ENCODE results near the gene RASSF3.

DNA sequence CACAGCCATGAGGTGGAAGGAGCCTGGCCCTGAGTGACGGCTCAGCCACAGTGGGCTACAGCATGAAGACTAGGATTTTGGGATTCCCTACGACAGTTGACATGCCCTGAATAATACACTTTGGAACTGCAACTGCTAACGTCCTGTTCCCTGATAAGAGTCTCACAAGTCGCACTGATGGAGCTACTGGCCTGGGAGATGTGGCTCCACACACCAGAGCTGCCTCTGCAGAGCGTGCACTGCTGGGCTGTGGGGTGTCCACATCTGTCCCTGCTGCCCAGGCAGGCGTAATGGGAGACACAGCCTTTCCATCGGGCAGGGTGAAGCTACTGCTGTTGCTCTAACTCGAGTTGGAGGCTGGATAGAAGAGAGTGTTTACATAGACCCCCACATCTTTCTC, 42.7 kb upstream of the RASSF3 start:
- TF ChIP-seq TCF4 (CRISPR knock-in tag; IDR thresholded peaks at IDR 0.05; ENCODE audit: borderline replicate concordance), result no peak
- TF ChIP-seq, protein P1, sequence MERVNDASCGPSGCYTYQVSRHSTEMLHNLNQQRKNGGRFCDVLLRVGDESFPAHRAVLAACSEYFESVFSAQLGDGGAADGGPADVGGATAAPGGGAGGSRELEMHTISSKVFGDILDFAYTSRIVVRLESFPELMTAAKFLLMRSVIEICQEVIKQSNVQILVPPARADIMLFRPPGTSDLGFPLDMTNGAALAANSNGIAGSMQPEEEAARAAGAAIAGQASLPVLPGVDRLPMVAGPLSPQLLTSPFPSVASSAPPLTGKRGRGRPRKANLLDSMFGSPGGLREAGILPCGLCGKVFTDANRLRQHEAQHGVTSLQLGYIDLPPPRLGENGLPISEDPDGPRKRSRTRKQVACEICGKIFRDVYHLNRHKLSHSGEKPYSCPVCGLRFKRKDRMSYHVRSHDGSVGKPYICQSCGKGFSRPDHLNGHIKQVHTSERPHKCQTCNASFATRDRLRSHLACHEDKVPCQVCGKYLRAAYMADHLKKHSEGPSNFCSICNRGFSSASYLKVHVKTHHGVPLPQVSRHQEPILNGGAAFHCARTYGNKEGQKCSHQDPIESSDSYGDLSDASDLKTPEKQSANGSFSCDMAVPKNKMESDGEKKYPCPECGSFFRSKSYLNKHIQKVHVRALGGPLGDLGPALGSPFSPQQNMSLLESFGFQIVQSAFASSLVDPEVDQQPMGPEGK (CRISPR knock-in tag; IDR thresholded peaks at IDR 0.05; ENCODE audit: borderline replicate concordance), result no peak
- TF ChIP-seq GLIS3 (CRISPR knock-in tag; IDR thresholded peaks at IDR 0.05), result no peak
- TF ChIP-seq ISL1 (CRISPR knock-in tag; IDR thresholded peaks at IDR 0.05), result no peak
- TF ChIP-seq, protein P2, sequence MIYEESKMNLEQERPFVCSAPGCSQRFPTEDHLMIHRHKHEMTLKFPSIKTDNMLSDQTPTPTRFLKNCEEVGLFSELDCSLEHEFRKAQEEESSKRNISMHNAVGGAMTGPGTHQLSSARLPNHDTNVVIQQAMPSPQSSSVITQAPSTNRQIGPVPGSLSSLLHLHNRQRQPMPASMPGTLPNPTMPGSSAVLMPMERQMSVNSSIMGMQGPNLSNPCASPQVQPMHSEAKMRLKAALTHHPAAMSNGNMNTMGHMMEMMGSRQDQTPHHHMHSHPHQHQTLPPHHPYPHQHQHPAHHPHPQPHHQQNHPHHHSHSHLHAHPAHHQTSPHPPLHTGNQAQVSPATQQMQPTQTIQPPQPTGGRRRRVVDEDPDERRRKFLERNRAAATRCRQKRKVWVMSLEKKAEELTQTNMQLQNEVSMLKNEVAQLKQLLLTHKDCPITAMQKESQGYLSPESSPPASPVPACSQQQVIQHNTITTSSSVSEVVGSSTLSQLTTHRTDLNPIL (CRISPR knock-in tag; IDR thresholded peaks at IDR 0.05; ENCODE audit: low read depth), result no peak
- TF ChIP-seq PPARA (CRISPR knock-in tag; IDR thresholded peaks at IDR 0.05; ENCODE audit: borderline replicate concordance), result no peak
- TF ChIP-seq, protein P3, sequence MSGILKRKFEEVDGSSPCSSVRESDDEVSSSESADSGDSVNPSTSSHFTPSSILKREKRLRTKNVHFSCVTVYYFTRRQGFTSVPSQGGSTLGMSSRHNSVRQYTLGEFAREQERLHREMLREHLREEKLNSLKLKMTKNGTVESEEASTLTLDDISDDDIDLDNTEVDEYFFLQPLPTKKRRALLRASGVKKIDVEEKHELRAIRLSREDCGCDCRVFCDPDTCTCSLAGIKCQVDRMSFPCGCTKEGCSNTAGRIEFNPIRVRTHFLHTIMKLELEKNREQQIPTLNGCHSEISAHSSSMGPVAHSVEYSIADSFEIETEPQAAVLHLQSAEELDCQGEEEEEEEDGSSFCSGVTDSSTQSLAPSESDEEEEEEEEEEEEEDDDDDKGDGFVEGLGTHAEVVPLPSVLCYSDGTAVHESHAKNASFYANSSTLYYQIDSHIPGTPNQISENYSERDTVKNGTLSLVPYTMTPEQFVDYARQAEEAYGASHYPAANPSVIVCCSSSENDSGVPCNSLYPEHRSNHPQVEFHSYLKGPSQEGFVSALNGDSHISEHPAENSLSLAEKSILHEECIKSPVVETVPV (CRISPR knock-in tag; IDR thresholded peaks at IDR 0.05), result no peak
- no peak for TF ChIP-seq RARB (CRISPR knock-in tag; IDR thresholded peaks at IDR 0.05)
- TF ChIP-seq, protein P4, sequence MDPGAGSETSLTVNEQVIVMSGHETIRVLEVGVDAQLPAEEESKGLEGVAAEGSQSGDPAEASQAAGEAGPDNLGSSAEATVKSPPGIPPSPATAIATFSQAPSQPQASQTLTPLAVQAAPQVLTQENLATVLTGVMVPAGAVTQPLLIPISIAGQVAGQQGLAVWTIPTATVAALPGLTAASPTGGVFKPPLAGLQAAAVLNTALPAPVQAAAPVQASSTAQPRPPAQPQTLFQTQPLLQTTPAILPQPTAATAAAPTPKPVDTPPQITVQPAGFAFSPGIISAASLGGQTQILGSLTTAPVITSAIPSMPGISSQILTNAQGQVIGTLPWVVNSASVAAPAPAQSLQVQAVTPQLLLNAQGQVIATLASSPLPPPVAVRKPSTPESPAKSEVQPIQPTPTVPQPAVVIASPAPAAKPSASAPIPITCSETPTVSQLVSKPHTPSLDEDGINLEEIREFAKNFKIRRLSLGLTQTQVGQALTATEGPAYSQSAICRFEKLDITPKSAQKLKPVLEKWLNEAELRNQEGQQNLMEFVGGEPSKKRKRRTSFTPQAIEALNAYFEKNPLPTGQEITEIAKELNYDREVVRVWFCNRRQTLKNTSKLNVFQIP (CRISPR knock-in tag; IDR thresholded peaks at IDR 0.05; ENCODE audit: borderline replicate concordance, low read depth), result no peak

All from SK-N-SH treated with all-trans-retinoic acid at 6 μM for 48 hours (cell line).